ENCODE results near the gene ME3.

- TF ChIP-seq CTCF (IDR thresholded peaks at IDR 0.05) (no peak), POLR2A (IDR thresholded peaks at IDR 0.05) (no peak)
These were observed 181.4 kb downstream of the ME3 start for GRCh38 chr11:86491027-86491426.
